AG10803 (cell line): ENCODE results near the gene SPATA24.
"Not testable (repeated sequence)": the region's sequence is repeated elsewhere in the genome, so short reads cannot be mapped to it uniquely, and the experiment has no call there.

Experiments used
- DNase-seq: peaks from one replicate; pipeline ENCODE4 v3.0.0; 2010; ENCODE audit warnings: low read depth
- H3K4me3 ChIP-seq: 2 replicates; pipeline ENCODE4 v1.5.1; 2011; ENCODE audit warnings: mild to moderate bottlenecking, low read length, control low read depth
- CTCF ChIP-seq: conservative IDR thresholded peaks from 2 replicates; pipeline ENCODE4 v1.5.1; 2011; ENCODE audit warnings: mild to moderate bottlenecking, low read length, control low read depth, inconsistent platforms

SPATA24 gene

GRCh38 chr5:139403787-139404483 lies at the start of gene SPATA24:
Gene SPATA24 (minus strand): TSS chr5:139404089. CDS start chr5:139404060, 29 bp downstream.
- H3K4me3 ChIP-seq = peak within 1 kb of the TSS; percentile 79

GRCh38 chr5:139451878-139452660 lies 48.2 kb upstream of the SPATA24 start:
- DNase-seq = no peak
- no peak overlapping the region for H3K4me3 ChIP-seq
- TF ChIP-seq CTCF = no peak

More at GRCh38 chr5:139403787-139404483, at the start of gene SPATA24:
- TF ChIP-seq CTCF = no peak
- DNase-seq = peak; percentile 97

GRCh38 chr5:139451176-139451575 lies 47.3 kb upstream of the SPATA24 start:
- no peak for DNase-seq
- no peak overlapping the region for H3K4me3 ChIP-seq
- TF ChIP-seq CTCF = no peak

GRCh38 chr5:139446956-139447779 lies 43.3 kb upstream of the SPATA24 start:
- peak; percentile 58 for DNase-seq
- no peak for TF ChIP-seq CTCF
- H3K4me3 ChIP-seq = no peak overlapping the region

- no peak for TF ChIP-seq CTCF
- DNase-seq = peak; percentile 87
- H3K4me3 ChIP-seq = no peak overlapping the region
Measured at GRCh38 chr5:139445325-139446170, 41.7 kb upstream of the SPATA24 start.

- DNase-seq = peak; percentile 95
- no peak for TF ChIP-seq CTCF
Measured at GRCh38 chr5:139443831-139444453, 40.1 kb upstream of the SPATA24 start.

GRCh38 chr5:139440416-139440815 lies 36.5 kb upstream of the SPATA24 start:
- not testable (repeated sequence) for H3K4me3 ChIP-seq, DNase-seq

More at GRCh38 chr5:139443831-139444453, 40.1 kb upstream of the SPATA24 start:
- no peak overlapping the region for H3K4me3 ChIP-seq
